Vagina (tissue), 2 donors: Measurements from ENCODE around the gene MAPK12. TPM values are rescaled to one million over a fixed set of nuclear protein-coding genes. Genes with fewer than 3 reads are reported as not detected.

ENCODE experiments used
- DNase-seq, 2 donors: peaks; one replicate each; pipeline ENCODE4 v3.0.0-alpha.2; 2017; ENCODE audit errors: extremely low spot score in 2 of 2
- H3K27ac ChIP-seq: fragments of 200-600 bp; sonication (generic); one replicate; pipeline ENCODE4 v1.5.1; 2019
- H3K27me3 ChIP-seq: fragments of 200-600 bp; sonication (generic); one replicate; pipeline ENCODE4 v1.5.1; 2019
- H3K36me3 ChIP-seq, 2 donors: fragments of 200-600 bp; sonication (generic); one replicate each; pipeline ENCODE4 v1.5.1; 2017 to 2019
- H3K4me1 ChIP-seq: fragments of 200-600 bp; sonication (generic); one replicate; pipeline ENCODE4 v1.5.1; 2019
- H3K4me3 ChIP-seq, 2 donors: fragments of 200-600 bp; sonication (generic); 1 replicate in 1 of 2; 2 replicates in 1 of 2; pipeline ENCODE4 v1.5.1; 2016 to 2019
- H3K9me3 ChIP-seq: fragments of 200-600 bp; sonication (generic); one replicate; pipeline ENCODE4 v1.5.1; 2019
- CTCF ChIP-seq, 3 experiments: fragments of 450-650 bp in 2 of 3; fragments of 200-600 bp in 1 of 3; sonication (generic) in 1 of 3; IDR thresholded peaks; one replicate each; pipeline ENCODE4 v1.5.1; 2017 to 2019; ENCODE audit warnings: antibody characterized with exemption in 3 of 3, mild to moderate bottlenecking in 2 of 3, moderate library complexity in 2 of 3
- POLR2A ChIP-seq, 2 donors: fragments of 450-650 bp; IDR thresholded peaks; one replicate each; pipeline ENCODE4 v1.6.1; 2017; ENCODE audit warnings: antibody characterized with exemption in 2 of 2, mild to moderate bottlenecking in 2 of 2, moderate library complexity in 2 of 2
- POLR2AphosphoS5 ChIP-seq, 2 donors: sonication (generic); formaldehyde crosslinking; IDR thresholded peaks; one replicate each; pipeline ENCODE4 v1.9.0; 2017; ENCODE audit warnings: antibody characterized with exemption in 2 of 2, mild to moderate bottlenecking in 2 of 2, low read depth in 1 of 2; ENCODE audit not compliant: insufficient read depth in 1 of 2
- intact Hi-C: fragments of 100-400 bp; cut with DNase I; formaldehyde crosslinking; loops from one replicate; pipeline ENCODE4 v1.15.1; 2023
- total RNA-seq: library from RNA; depleted of rRNA; stranded (reverse); fragments of >200 nt; gene quantifications from one replicate; pipeline ENCODE4 v1.2.3, GENCODE V29; 2016

MAPK12 gene
- total RNA-seq, 1 donor from 2014 or later = 15.0 TPM

GRCh38 chr22:50217543-50218152 is 43.8 kb downstream of the MAPK12 start:
- Histone ChIP-seq H3K9me3 (no peaks in the 10 kb centered on the region), H3K4me1 (no peaks in the 10 kb centered on the region), H3K27me3 (no peaks in the 10 kb centered on the region), H3K27ac (no peak overlapping the region), H3K4me3 (no peak overlapping the region), H3K36me3 (peaks cover 0 to 83% of the 10 kb centered on the region in 2 donors)
- intact Hi-C loops = no loop called here
- TF ChIP-seq CTCF (IDR thresholded peaks at IDR 0.05) (no peak), POLR2A (IDR thresholded peaks at IDR 0.05) (no peak), POLR2AphosphoS5 (IDR thresholded peaks at IDR 0.05; ENCODE audit: insufficient read depth in 1 of 2, low read depth in 1 of 2) (no peak)
- DNase-seq = no peak

- no peak overlapping the region for H3K4me3 ChIP-seq
- no peaks in the 10 kb centered on the region for H3K27me3 ChIP-seq
- no peak for TF ChIP-seq POLR2A (IDR thresholded peaks at IDR 0.05)
- TF ChIP-seq CTCF (IDR thresholded peaks at IDR 0.05) = no peak
- TF ChIP-seq POLR2AphosphoS5 (IDR thresholded peaks at IDR 0.05; ENCODE audit: insufficient read depth in 1 of 2, low read depth in 1 of 2) = no peak
- intact Hi-C loops = no loop called here
- H3K4me1 ChIP-seq = no peaks in the 10 kb centered on the region
- H3K36me3 ChIP-seq = peaks cover 0 to 83% of the 10 kb centered on the region in 2 donors
- DNase-seq = no peak
- H3K27ac ChIP-seq = no peak overlapping the region
- H3K9me3 ChIP-seq = no peaks in the 10 kb centered on the region
Measured at GRCh38 chr22:50216684-50217520, 44.6 kb downstream of the MAPK12 start.

- no peak for DNase-seq
- intact Hi-C loops = no loop called here
Measured at GRCh38 chr22:50216055-50216683, 45.3 kb downstream of the MAPK12 start.

GRCh38 chr22:50215297-50216054 is 46.0 kb downstream of the MAPK12 start:
- Histone ChIP-seq H3K27me3 (no peaks in the 10 kb centered on the region), H3K36me3 (peaks cover 0 to 82% of the 10 kb centered on the region in 2 donors), H3K4me1 (no peaks in the 10 kb centered on the region), H3K27ac (no peak overlapping the region), H3K4me3 (no peak overlapping the region), H3K9me3 (no peaks in the 10 kb centered on the region)
- no peak for DNase-seq
- intact Hi-C loops = no loop called here
- no peak for TF ChIP-seq CTCF (IDR thresholded peaks at IDR 0.05)
- no peak for TF ChIP-seq POLR2AphosphoS5 (IDR thresholded peaks at IDR 0.05; ENCODE audit: insufficient read depth in 1 of 2, low read depth in 1 of 2)
- no peak for TF ChIP-seq POLR2A (IDR thresholded peaks at IDR 0.05)

More at GRCh38 chr22:50216055-50216683, 45.3 kb downstream of the MAPK12 start:
- no peaks in the 10 kb centered on the region for H3K27me3 ChIP-seq
- H3K36me3 ChIP-seq = peaks cover 0 to 82% of the 10 kb centered on the region in 2 donors
- H3K9me3 ChIP-seq = no peaks in the 10 kb centered on the region
- TF ChIP-seq CTCF (IDR thresholded peaks at IDR 0.05) (no peak), POLR2AphosphoS5 (IDR thresholded peaks at IDR 0.05; ENCODE audit: insufficient read depth in 1 of 2, low read depth in 1 of 2) (no peak), POLR2A (IDR thresholded peaks at IDR 0.05) (no peak)
- no peaks in the 10 kb centered on the region for H3K4me1 ChIP-seq
- no peak overlapping the region for H3K4me3 ChIP-seq
- no peak overlapping the region for H3K27ac ChIP-seq
